PFSK-1 (cell line): Measurements from ENCODE around the gene SDK1.

ENCODE experiments used
- FOXP2 ChIP-seq: optimal IDR thresholded peaks from 2 replicates; pipeline ENCODE3; 2011; ENCODE audit warnings: borderline replicate concordance, control low read depth, inconsistent platforms; ENCODE audit not compliant: insufficient read depth; ENCODE audit errors: extremely low read length, extremely low read depth
- POLR2AphosphoS5 ChIP-seq: IDR thresholded peaks from 2 replicates; pipeline ENCODE4 v1.6.1; 2012; ENCODE audit warnings: low read depth, mild to moderate bottlenecking, control low read depth, low read length, moderate library complexity
- SIN3A ChIP-seq: IDR thresholded peaks from 2 replicates; pipeline ENCODE4 v1.6.1; 2012; ENCODE audit warnings: mild to moderate bottlenecking, low read length, moderate library complexity, borderline replicate concordance; ENCODE audit not compliant: insufficient read depth
- TF ChIP-seq, protein P1 (sequence below), 2 experiments: IDR thresholded peaks; 2 replicates each; pipeline versions ENCODE4 v1.6.1 to v1.8.0; 2011 to 2012; ENCODE audit warnings: low read depth in 2 of 2, low read length in 2 of 2, control low read depth in 1 of 2, inconsistent platforms in 1 of 2, mild to moderate bottlenecking in 1 of 2, moderate library complexity in 1 of 2; ENCODE audit not compliant: insufficient read depth in 1 of 2

DNA sequence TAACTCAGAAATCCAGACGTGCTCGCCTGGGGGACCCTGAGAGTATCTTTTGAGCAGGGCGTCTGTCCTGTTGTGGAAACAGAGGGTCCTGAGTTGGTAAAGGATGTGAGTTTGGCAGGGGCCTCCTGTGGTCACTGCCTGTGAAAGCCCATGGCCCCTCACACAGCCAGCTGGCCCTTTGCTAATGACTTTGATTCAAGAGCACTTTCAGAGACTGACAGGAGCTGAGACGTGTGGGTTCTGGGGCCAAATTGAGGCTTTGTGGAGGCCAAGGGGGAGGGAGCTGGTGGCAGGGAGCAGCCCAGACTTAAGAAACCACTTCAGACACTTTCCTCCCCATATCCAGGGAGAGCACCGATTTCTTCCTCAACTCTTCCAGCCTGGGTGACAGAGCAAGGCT, 921.6 kb downstream of the SDK1 start:
- TF ChIP-seq, protein P1, sequence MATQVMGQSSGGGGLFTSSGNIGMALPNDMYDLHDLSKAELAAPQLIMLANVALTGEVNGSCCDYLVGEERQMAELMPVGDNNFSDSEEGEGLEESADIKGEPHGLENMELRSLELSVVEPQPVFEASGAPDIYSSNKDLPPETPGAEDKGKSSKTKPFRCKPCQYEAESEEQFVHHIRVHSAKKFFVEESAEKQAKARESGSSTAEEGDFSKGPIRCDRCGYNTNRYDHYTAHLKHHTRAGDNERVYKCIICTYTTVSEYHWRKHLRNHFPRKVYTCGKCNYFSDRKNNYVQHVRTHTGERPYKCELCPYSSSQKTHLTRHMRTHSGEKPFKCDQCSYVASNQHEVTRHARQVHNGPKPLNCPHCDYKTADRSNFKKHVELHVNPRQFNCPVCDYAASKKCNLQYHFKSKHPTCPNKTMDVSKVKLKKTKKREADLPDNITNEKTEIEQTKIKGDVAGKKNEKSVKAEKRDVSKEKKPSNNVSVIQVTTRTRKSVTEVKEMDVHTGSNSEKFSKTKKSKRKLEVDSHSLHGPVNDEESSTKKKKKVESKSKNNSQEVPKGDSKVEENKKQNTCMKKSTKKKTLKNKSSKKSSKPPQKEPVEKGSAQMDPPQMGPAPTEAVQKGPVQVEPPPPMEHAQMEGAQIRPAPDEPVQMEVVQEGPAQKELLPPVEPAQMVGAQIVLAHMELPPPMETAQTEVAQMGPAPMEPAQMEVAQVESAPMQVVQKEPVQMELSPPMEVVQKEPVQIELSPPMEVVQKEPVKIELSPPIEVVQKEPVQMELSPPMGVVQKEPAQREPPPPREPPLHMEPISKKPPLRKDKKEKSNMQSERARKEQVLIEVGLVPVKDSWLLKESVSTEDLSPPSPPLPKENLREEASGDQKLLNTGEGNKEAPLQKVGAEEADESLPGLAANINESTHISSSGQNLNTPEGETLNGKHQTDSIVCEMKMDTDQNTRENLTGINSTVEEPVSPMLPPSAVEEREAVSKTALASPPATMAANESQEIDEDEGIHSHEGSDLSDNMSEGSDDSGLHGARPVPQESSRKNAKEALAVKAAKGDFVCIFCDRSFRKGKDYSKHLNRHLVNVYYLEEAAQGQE (IDR thresholded peaks at IDR 0.05; ENCODE audit: insufficient read depth in 1 of 2, low read depth in 2 of 2, low read length in 2 of 2) = no peak
- TF ChIP-seq SIN3A = no peak
- no peak for TF ChIP-seq POLR2AphosphoS5
- no peak for TF ChIP-seq FOXP2
